ENCODE measurements around the gene CPNE6. TPM values are rescaled to one million over a fixed set of nuclear protein-coding genes. Genes with fewer than 3 reads are reported as not detected.
A peak's percentile ranks its signal among the peaks of the same experiment; 100 is the strongest.

CPNE6 gene
- total and polyA plus RNA-seq, 2 donors (not counting 1 experiment from before 2014, with no cell fraction given) = not detected

- Histone ChIP-seq H3K9me3 (ENCODE audit: control extremely low read depth in 1 of 3, control insufficient read depth in 2 of 3, insufficient read depth in 1 of 3, low read length in 2 of 3) (no peaks in the 10 kb centered on the region), H3K36me3 (replicated peaks in 1 of 2; ENCODE audit: control extremely low read depth in 1 of 2, control insufficient read depth in 1 of 2, extremely low read depth in 1 of 2, insufficient read depth in 2 of 2, low read length in 1 of 2) (peaks cover 0 to 12% of the 10 kb centered on the region in 2 experiments), H3K27ac (ENCODE audit: low read length in 2 of 2) (peak overlapping the region; percentile 44 to 68), H3K4me2 (replicated peaks; ENCODE audit: low read depth, low read length, poor library complexity, severe bottlenecking) (peak overlapping the region; percentile 16), H4K20me1 (ENCODE audit: control insufficient read depth, insufficient read depth, low read length, poor library complexity, severe bottlenecking) (no peaks in the 10 kb centered on the region), H3K27me3 (replicated peaks in 1 of 4; ENCODE audit: control extremely low read depth in 1 of 4, control insufficient read depth in 3 of 4, insufficient read depth in 4 of 4, low read length in 3 of 4) (no peaks in the 10 kb centered on the region), H3K79me2 (ENCODE audit: control insufficient read depth, insufficient read depth, low read length) (peaks cover 29% of the 10 kb centered on the region), H3K4me3 (ENCODE audit: control extremely low read depth in 1 of 5, extremely low read depth in 1 of 5, insufficient read depth in 1 of 5, low read depth in 2 of 5, low read length in 4 of 5) (no peak overlapping the region), H3K4me1 (ENCODE audit: control insufficient read depth in 2 of 2, insufficient read depth in 2 of 2, low read length in 2 of 2) (peaks cover 10 to 13% of the 10 kb centered on the region in 2 donors), H3K9ac (ENCODE audit: low read length) (no peak overlapping the region), H2AFZ (ENCODE audit: insufficient read depth, low read depth, low read length, poor library complexity, severe bottlenecking) (peak overlapping the region; percentile 54)
- ATAC-seq (ENCODE audit: low read depth) (peak; percentile 14), DNase-seq (no peak)
- TF ChIP-seq EZH2 (IDR thresholded peaks at IDR 0.05; ENCODE audit: borderline replicate concordance, insufficient read depth, low read depth, low read length, poor library complexity, severe bottlenecking) (no peak), CTCF (IDR thresholded peaks at IDR 0.05) (no peak)
- Mint-ChIP-seq H3K4me1 (peaks cover 11% of the 10 kb centered on the region), H3K27me3 (no peaks in the 10 kb centered on the region), H3K4me3 (no peak overlapping the region), H3K27ac (peak overlapping the region; percentile 95), H3K9me3 (ENCODE audit: insufficient read depth) (no peaks in the 10 kb centered on the region)
- 100% methylated on average over 1 of the region's 5 CpGs for WGBS (ENCODE audit: insufficient coverage)
- POLR2A ChIA-PET = interaction anchor here (0.6 to 4.1 kb wide), 5 partner anchors 14 to 122 kb away, joined by 3 to 23 read pairs (median 4); partner anchors contain the start of genes IRF9 and PCK2
- CTCF ChIA-PET = interaction anchor here (0.6 to 11.7 kb wide), 45 partner anchors 8 to 630 kb away, joined by 3 to 292 read pairs (median 5); partner anchors contain the start of genes CARMIL3, CPNE6, IRF9 and PCK2
- intact Hi-C loops (cut with micrococcal nuclease) = loop anchor here (1.0 to 10.0 kb wide), 4 partner anchors 14 to 124 kb away; partner anchors contain the start of genes DHRS4L2, IRF9 and PCK2
Observed at GRCh38 chr14:24108336-24108874, 37.0 kb downstream of the CPNE6 start.

GRCh38 chr14:24110060-24110459, 38.7 kb downstream of the CPNE6 start:
- H3K9ac ChIP-seq (ENCODE audit: low read length) = no peak overlapping the region
- no peak overlapping the region for H3K27ac ChIP-seq (ENCODE audit: low read length in 2 of 2)
- H3K4me3 ChIP-seq (ENCODE audit: control extremely low read depth in 1 of 5, extremely low read depth in 1 of 5, insufficient read depth in 1 of 5, low read depth in 2 of 5, low read length in 4 of 5) = no peak overlapping the region
- peaks cover 14% of the 10 kb centered on the region for H3K4me1 Mint-ChIP-seq
- peaks cover 11 to 17% of the 10 kb centered on the region in 2 donors for H3K4me1 ChIP-seq (ENCODE audit: control insufficient read depth in 2 of 2, insufficient read depth in 2 of 2, low read length in 2 of 2)
- H3K79me2 ChIP-seq (ENCODE audit: control insufficient read depth, insufficient read depth, low read length) = peaks cover 28% of the 10 kb centered on the region
- ATAC-seq (ENCODE audit: low read depth) = no peak
- CTCF ChIA-PET = interaction anchor here (0.7 to 11.7 kb wide), 28 partner anchors 9 to 478 kb away, joined by 3 to 292 read pairs (median 5); partner anchors contain the start of genes CARMIL3, DHRS1, IRF9 and NOP9
- TF ChIP-seq CTCF (IDR thresholded peaks at IDR 0.05) = no peak
- TF ChIP-seq EZH2 (IDR thresholded peaks at IDR 0.05; ENCODE audit: borderline replicate concordance, insufficient read depth, low read depth, low read length, poor library complexity, severe bottlenecking) = no peak
- H2AFZ ChIP-seq (ENCODE audit: insufficient read depth, low read depth, low read length, poor library complexity, severe bottlenecking) = no peak overlapping the region
- H3K36me3 ChIP-seq (replicated peaks in 1 of 2; ENCODE audit: control extremely low read depth in 1 of 2, control insufficient read depth in 1 of 2, extremely low read depth in 1 of 2, insufficient read depth in 2 of 2, low read length in 1 of 2) = no peaks in the 10 kb centered on the region
- DNase-seq = no peak
- no peaks in the 10 kb centered on the region for H3K9me3 ChIP-seq (ENCODE audit: control extremely low read depth in 1 of 3, control insufficient read depth in 2 of 3, insufficient read depth in 1 of 3, low read length in 2 of 3)
- no peak overlapping the region for H3K4me2 ChIP-seq (replicated peaks; ENCODE audit: low read depth, low read length, poor library complexity, severe bottlenecking)
- intact Hi-C loops (cut with micrococcal nuclease) = loop anchor here (10.0 kb wide), 1 partner anchor 555 kb away; the partner anchor contains the start of genes THTPA and ZFHX2
- POLR2A ChIA-PET = interaction anchor here (0.7 to 4.1 kb wide), 3 partner anchors 15 to 26 kb away, joined by 3 to 23 read pairs (median 3); partner anchors contain the start of genes PCK2 and PSME1
- no peaks in the 10 kb centered on the region for H4K20me1 ChIP-seq (ENCODE audit: control insufficient read depth, insufficient read depth, low read length, poor library complexity, severe bottlenecking)
- WGBS (ENCODE audit: insufficient coverage) = 96% methylated on average over 6 of the region's 9 CpGs
- H3K27ac Mint-ChIP-seq = no peak overlapping the region
- no peaks in the 10 kb centered on the region for H3K9me3 Mint-ChIP-seq (ENCODE audit: insufficient read depth)
- H3K27me3 Mint-ChIP-seq = no peaks in the 10 kb centered on the region
- H3K27me3 ChIP-seq (replicated peaks in 1 of 4; ENCODE audit: control extremely low read depth in 1 of 4, control insufficient read depth in 3 of 4, insufficient read depth in 4 of 4, low read length in 3 of 4) = no peaks in the 10 kb centered on the region
- H3K4me3 Mint-ChIP-seq = no peak overlapping the region

Data from B cell (primary cell).